Measurements from ENCODE around the gene PLCB2.

Gene PLCB2

GRCh38 chr15:40306908-40307307 is 827 bp downstream of the PLCB2 start:
- H3K27me3 ChIP-seq (replicated peaks in 2 of 5; ENCODE audit: control insufficient read depth in 4 of 5, insufficient read depth in 5 of 5, low read length in 4 of 5), result no peaks in the 10 kb centered on the region
- H3K36me3 ChIP-seq (ENCODE audit: control insufficient read depth in 4 of 4, insufficient read depth in 4 of 4, low read length in 3 of 4), result peaks cover 9 to 30% (median 18%) of the 10 kb centered on the region in 4 experiments
- CTCF ChIA-PET, result interaction anchor here (1.0 to 24.3 kb wide), 8 partner anchors 12 to 116 kb away, joined by 3 to 1099 read pairs (median 98); partner anchors contain the start of genes ANKRD63, CCDC9B and INAFM2
- peak overlapping the region; percentile 53 to 92 (median 82) for H3K4me3 ChIP-seq (ENCODE audit: control insufficient read depth in 1 of 7, extremely low read depth in 1 of 7, insufficient read depth in 4 of 7, low read depth in 2 of 7, low read length in 6 of 7)
- POLR2A ChIA-PET, result interaction anchor here (0.6 to 0.7 kb wide), 2 partner anchors 25 to 866 kb away, joined by 3 read pairs; no protein-coding TSS in a partner anchor
- peak overlapping the region; percentile 16 to 65 for H3K27ac ChIP-seq (ENCODE audit: insufficient read depth in 1 of 2, low read depth in 1 of 2, low read length in 2 of 2, poor library complexity in 1 of 2, severe bottlenecking in 2 of 2)
- H3K4me1 ChIP-seq (ENCODE audit: control extremely low read depth in 1 of 4, control insufficient read depth in 4 of 4, insufficient read depth in 4 of 4, low read length in 3 of 4), result peaks cover 4 to 71% (median 54%) of the 10 kb centered on the region in 4 experiments
- WGBS (ENCODE audit: insufficient coverage), result 0% methylated on average over 5 of the region's 7 CpGs
- DNase-seq, result no peak
- H3K9me3 ChIP-seq (ENCODE audit: control extremely low read depth in 1 of 5, control insufficient read depth in 4 of 5, insufficient read depth in 2 of 5, low read depth in 1 of 5, low read length in 4 of 5), result no peaks in the 10 kb centered on the region

- peak overlapping the region; percentile 16 to 65 for H3K27ac ChIP-seq (ENCODE audit: insufficient read depth in 1 of 2, low read depth in 1 of 2, low read length in 2 of 2, poor library complexity in 1 of 2, severe bottlenecking in 2 of 2)
- ChIA-PET CTCF (interaction anchor here (1.0 to 25.2 kb wide), 7 partner anchors 6 to 116 kb away, joined by 4 to 1099 read pairs (median 337); partner anchors contain the start of genes ANKRD63, CCDC9B, INAFM2 and PLCB2), POLR2A (no interaction called here)
- peaks cover 0 to under 1% (median 0%) of the 10 kb centered on the region in 5 experiments for H3K9me3 ChIP-seq (ENCODE audit: control extremely low read depth in 1 of 5, control insufficient read depth in 4 of 5, insufficient read depth in 2 of 5, low read depth in 1 of 5, low read length in 4 of 5)
- H3K27me3 ChIP-seq (replicated peaks in 2 of 5; ENCODE audit: control insufficient read depth in 4 of 5, insufficient read depth in 5 of 5, low read length in 4 of 5), result no peaks in the 10 kb centered on the region
- no peak for DNase-seq
- peaks cover 9 to 36% (median 20%) of the 10 kb centered on the region in 4 experiments for H3K36me3 ChIP-seq (ENCODE audit: control insufficient read depth in 4 of 4, insufficient read depth in 4 of 4, low read length in 3 of 4)
- WGBS (ENCODE audit: insufficient coverage), result 27% methylated on average over 5 of the region's 5 CpGs
- peak overlapping the region; percentile 53 to 92 (median 82) for H3K4me3 ChIP-seq (ENCODE audit: control insufficient read depth in 1 of 7, extremely low read depth in 1 of 7, insufficient read depth in 4 of 7, low read depth in 2 of 7, low read length in 6 of 7)
- peaks cover 4 to 76% (median 59%) of the 10 kb centered on the region in 4 experiments for H3K4me1 ChIP-seq (ENCODE audit: control extremely low read depth in 1 of 4, control insufficient read depth in 4 of 4, insufficient read depth in 4 of 4, low read length in 3 of 4)
Measured at GRCh38 chr15:40306371-40306770, 1.4 kb downstream of the PLCB2 start.

DNA sequence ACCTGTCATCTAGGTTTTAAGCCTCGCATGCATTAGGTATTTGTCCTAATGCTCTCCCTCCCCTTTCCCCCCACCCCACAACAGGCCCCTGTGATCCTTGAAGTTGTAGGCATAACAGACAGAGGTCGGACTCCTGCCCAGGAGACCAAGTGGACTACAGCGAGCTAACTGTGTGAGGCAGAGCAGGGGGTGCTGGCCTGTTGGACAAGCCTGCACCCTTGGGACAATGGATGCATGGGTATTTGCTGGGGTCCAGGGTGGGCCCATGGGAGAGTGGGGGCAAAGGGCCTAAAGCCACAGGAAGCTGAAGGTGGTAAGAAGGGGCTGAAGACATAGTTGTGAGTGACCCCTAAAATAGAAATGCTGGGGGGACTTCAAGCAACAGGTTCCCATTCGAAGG is 2.5 kb downstream of the PLCB2 start:
- Histone ChIP-seq H3K9me3 (ENCODE audit: control extremely low read depth in 1 of 5, control insufficient read depth in 4 of 5, insufficient read depth in 2 of 5, low read depth in 1 of 5, low read length in 4 of 5) (peaks cover 0 to 9% (median 0%) of the 10 kb centered on the region in 5 experiments), H3K27me3 (replicated peaks in 2 of 5; ENCODE audit: control insufficient read depth in 4 of 5, insufficient read depth in 5 of 5, low read length in 4 of 5) (no peaks in the 10 kb centered on the region), H3K4me3 (ENCODE audit: control insufficient read depth in 1 of 7, extremely low read depth in 1 of 7, insufficient read depth in 4 of 7, low read depth in 2 of 7, low read length in 6 of 7) (peak overlapping the region in 3 of 7 experiments; percentile 86 to 92 (median 87)), H3K4me1 (ENCODE audit: control extremely low read depth in 1 of 4, control insufficient read depth in 4 of 4, insufficient read depth in 4 of 4, low read length in 3 of 4) (peaks cover 6 to 83% (median 64%) of the 10 kb centered on the region in 4 experiments), H3K27ac (ENCODE audit: insufficient read depth in 1 of 2, low read depth in 1 of 2, low read length in 2 of 2, poor library complexity in 1 of 2, severe bottlenecking in 2 of 2) (peak overlapping the region; percentile 22 to 44), H3K36me3 (ENCODE audit: control insufficient read depth in 4 of 4, insufficient read depth in 4 of 4, low read length in 3 of 4) (peaks cover 9 to 46% (median 30%) of the 10 kb centered on the region in 4 experiments)
- 100% methylated on average over 1 of the region's 4 CpGs for WGBS (ENCODE audit: insufficient coverage)
- no peak for DNase-seq
- POLR2A ChIA-PET, result interaction anchor here (0.6 kb wide), 1 partner anchor 262 kb away, joined by 6 read pairs; no protein-coding TSS in a partner anchor
- CTCF ChIA-PET, result interaction anchor here (1.1 to 25.2 kb wide), 8 partner anchors 7 to 119 kb away, joined by 3 to 1099 read pairs (median 10); partner anchors contain the start of genes ANKRD63, CCDC9B, INAFM2 and PLCB2

DNA sequence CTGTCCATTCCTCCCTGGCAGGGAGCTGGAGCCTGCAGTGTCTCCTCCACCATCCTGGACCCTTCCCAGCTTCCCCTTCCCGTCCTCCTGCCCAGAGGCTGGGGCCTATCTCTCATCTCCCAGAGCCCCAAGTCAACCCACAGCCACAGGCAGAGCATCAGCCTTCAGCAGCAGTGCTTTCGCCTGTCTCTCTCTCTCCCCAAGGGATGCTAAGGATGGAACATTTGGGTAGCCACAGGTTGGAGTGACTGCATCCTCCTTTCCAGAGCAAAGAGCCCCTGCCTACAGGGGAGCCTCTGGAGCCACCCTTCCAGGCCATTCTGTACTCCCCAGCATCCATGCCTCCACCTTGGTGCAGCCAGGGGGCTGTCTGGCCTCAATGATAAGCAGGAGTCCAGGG is 4.2 kb downstream of the PLCB2 start:
- H3K4me1 ChIP-seq (ENCODE audit: control extremely low read depth in 1 of 4, control insufficient read depth in 4 of 4, insufficient read depth in 4 of 4, low read length in 3 of 4), result peaks cover 6 to 66% (median 47%) of the 10 kb centered on the region in 4 experiments
- peaks cover 9 to 54% (median 40%) of the 10 kb centered on the region in 4 experiments for H3K36me3 ChIP-seq (ENCODE audit: control insufficient read depth in 4 of 4, insufficient read depth in 4 of 4, low read length in 3 of 4)
- ChIA-PET POLR2A (no interaction called here), CTCF (interaction anchor here (1.4 to 25.2 kb wide), 6 partner anchors 9 to 109 kb away, joined by 3 to 1099 read pairs (median 208); partner anchors contain the start of genes ANKRD63, CCDC9B, INAFM2 and PLCB2)
- H3K4me3 ChIP-seq (ENCODE audit: control insufficient read depth in 1 of 7, extremely low read depth in 1 of 7, insufficient read depth in 4 of 7, low read depth in 2 of 7, low read length in 6 of 7), result no peak overlapping the region
- WGBS (ENCODE audit: insufficient coverage), result 83% methylated on average over 1 of the region's 2 CpGs
- H3K27me3 ChIP-seq (replicated peaks in 2 of 5; ENCODE audit: control insufficient read depth in 4 of 5, insufficient read depth in 5 of 5, low read length in 4 of 5), result no peaks in the 10 kb centered on the region
- no peak for DNase-seq
- H3K9me3 ChIP-seq (ENCODE audit: control extremely low read depth in 1 of 5, control insufficient read depth in 4 of 5, insufficient read depth in 2 of 5, low read depth in 1 of 5, low read length in 4 of 5), result peaks cover 0 to 9% (median 0%) of the 10 kb centered on the region in 5 experiments
- no peak overlapping the region for H3K27ac ChIP-seq (ENCODE audit: insufficient read depth in 1 of 2, low read depth in 1 of 2, low read length in 2 of 2, poor library complexity in 1 of 2, severe bottlenecking in 2 of 2)

GRCh38 chr15:40302981-40303380 is 4.8 kb downstream of the PLCB2 start:
- 98% methylated on average over 7 of the region's 11 CpGs for WGBS (ENCODE audit: insufficient coverage)
- H3K27me3 ChIP-seq (replicated peaks in 2 of 5; ENCODE audit: control insufficient read depth in 4 of 5, insufficient read depth in 5 of 5, low read length in 4 of 5), result no peaks in the 10 kb centered on the region
- H3K4me1 ChIP-seq (ENCODE audit: control extremely low read depth in 1 of 4, control insufficient read depth in 4 of 4, insufficient read depth in 4 of 4, low read length in 3 of 4), result peaks cover 6 to 61% (median 43%) of the 10 kb centered on the region in 4 experiments
- H3K4me3 ChIP-seq (ENCODE audit: control insufficient read depth in 1 of 7, extremely low read depth in 1 of 7, insufficient read depth in 4 of 7, low read depth in 2 of 7, low read length in 6 of 7), result no peak overlapping the region
- DNase-seq, result no peak
- no peak overlapping the region for H3K27ac ChIP-seq (ENCODE audit: insufficient read depth in 1 of 2, low read depth in 1 of 2, low read length in 2 of 2, poor library complexity in 1 of 2, severe bottlenecking in 2 of 2)
- ChIA-PET CTCF (interaction anchor here (1.5 to 25.2 kb wide), 6 partner anchors 9 to 85 kb away, joined by 3 to 1099 read pairs (median 208); partner anchors contain the start of genes ANKRD63, CCDC9B, INAFM2 and PLCB2), POLR2A (no interaction called here)
- H3K9me3 ChIP-seq (ENCODE audit: control extremely low read depth in 1 of 5, control insufficient read depth in 4 of 5, insufficient read depth in 2 of 5, low read depth in 1 of 5, low read length in 4 of 5), result peaks cover 0 to 9% (median 0%) of the 10 kb centered on the region in 5 experiments
- H3K36me3 ChIP-seq (ENCODE audit: control insufficient read depth in 4 of 4, insufficient read depth in 4 of 4, low read length in 3 of 4), result peaks cover 9 to 60% (median 45%) of the 10 kb centered on the region in 4 experiments

DNA sequence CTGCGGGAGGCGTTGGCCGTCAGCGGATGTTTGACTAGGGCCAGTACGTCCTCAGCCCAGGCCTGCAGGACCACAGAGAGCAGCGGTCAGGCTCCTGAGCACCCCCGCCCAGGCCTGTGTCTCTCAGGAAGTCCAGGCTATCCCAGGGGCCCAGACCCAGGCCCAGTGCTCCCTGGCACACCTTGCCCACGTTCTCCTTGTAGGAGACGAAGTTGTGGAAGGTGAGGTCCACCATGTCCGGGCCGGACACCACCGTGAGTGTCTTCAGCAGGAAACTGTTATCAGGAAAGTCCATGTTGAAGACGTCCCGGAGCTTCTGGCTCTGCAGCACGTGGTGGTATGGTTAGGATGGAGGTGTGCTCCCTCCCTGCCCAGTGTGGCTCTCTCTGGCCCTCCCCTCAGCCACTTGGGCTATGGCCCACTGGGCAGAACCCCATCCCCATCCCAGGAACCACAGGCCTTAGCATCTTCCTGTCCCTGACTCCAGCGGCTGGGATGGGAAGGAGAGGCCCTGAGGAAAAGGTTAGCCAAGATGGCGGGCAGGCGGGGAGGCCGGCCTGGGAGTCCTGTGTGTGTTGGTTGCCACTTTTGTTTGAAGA is 5.3 kb downstream of the PLCB2 start:
- H3K4me1 ChIP-seq (ENCODE audit: control extremely low read depth in 1 of 4, control insufficient read depth in 4 of 4, insufficient read depth in 4 of 4, low read length in 3 of 4), result peaks cover 6 to 58% (median 40%) of the 10 kb centered on the region in 4 experiments
- no peak overlapping the region for H3K4me3 ChIP-seq (ENCODE audit: control insufficient read depth in 1 of 7, extremely low read depth in 1 of 7, insufficient read depth in 4 of 7, low read depth in 2 of 7, low read length in 6 of 7)
- peak overlapping the region in 1 of 2 experiments; percentile 7 for H3K27ac ChIP-seq (ENCODE audit: insufficient read depth in 1 of 2, low read depth in 1 of 2, low read length in 2 of 2, poor library complexity in 1 of 2, severe bottlenecking in 2 of 2)
- DNase-seq, result no peak
- CTCF ChIA-PET, result interaction anchor here (0.8 to 25.2 kb wide), 8 partner anchors 9 to 85 kb away, joined by 3 to 1099 read pairs (median 8); partner anchors contain the start of genes ANKRD63, CCDC9B, INAFM2 and PLCB2
- H3K9me3 ChIP-seq (ENCODE audit: control extremely low read depth in 1 of 5, control insufficient read depth in 4 of 5, insufficient read depth in 2 of 5, low read depth in 1 of 5, low read length in 4 of 5), result peaks cover 0 to 9% (median 0%) of the 10 kb centered on the region in 5 experiments
- POLR2A ChIA-PET, result no interaction called here
- H3K36me3 ChIP-seq (ENCODE audit: control insufficient read depth in 4 of 4, insufficient read depth in 4 of 4, low read length in 3 of 4), result peaks cover 11 to 66% (median 51%) of the 10 kb centered on the region in 4 experiments
- H3K27me3 ChIP-seq (replicated peaks in 2 of 5; ENCODE audit: control insufficient read depth in 4 of 5, insufficient read depth in 5 of 5, low read length in 4 of 5), result no peaks in the 10 kb centered on the region
- WGBS (ENCODE audit: insufficient coverage), result 98% methylated on average over 10 of the region's 19 CpGs
